Left lung (tissue), 10 donors: Measurements from ENCODE around the gene DLGAP4. TPM values are rescaled to one million over a fixed set of nuclear protein-coding genes. Genes with fewer than 3 reads are reported as not detected.

Source experiments
- ATAC-seq: fragments of 200-7000 bp; cut with Tn5 transposase; one replicate; pipeline ENCODE4 v1.9.1; 2020; ENCODE audit warnings: moderate library complexity
- DNase-seq, 4 donors: peaks; one replicate each; pipeline ENCODE4 v3.0.0-alpha.2; 2013 to 2020
- H3K27ac ChIP-seq, 2 donors: fragments of 200-600 bp; sonication (generic) in 1 of 2; one replicate each; pipeline versions ENCODE4 v1.5.0 to v1.8.0; 2020 to 2021
- H3K27me3 ChIP-seq, 2 donors: fragments of 200-600 bp; sonication (generic) in 1 of 2; one replicate each; pipeline versions ENCODE4 v1.5.0 to v1.8.0; 2020 to 2021
- H3K36me3 ChIP-seq, 2 donors: fragments of 200-600 bp; sonication (generic) in 1 of 2; one replicate each; pipeline versions ENCODE4 v1.5.0 to v1.8.0; 2020 to 2021
- H3K4me1 ChIP-seq, 2 donors: fragments of 200-600 bp; one replicate each; pipeline ENCODE4 v1.8.0; 2021
- H3K4me3 ChIP-seq, 2 donors: fragments of 200-600 bp; sonication (generic) in 1 of 2; one replicate each; pipeline versions ENCODE4 v1.5.0 to v1.8.0; 2020 to 2021; ENCODE audit warnings: mild to moderate bottlenecking in 1 of 2
- H3K9me3 ChIP-seq, 2 donors: fragments of 200-600 bp; sonication (generic) in 1 of 2; one replicate each; pipeline versions ENCODE4 v1.5.0 to v1.8.0; 2020 to 2021
- intact Hi-C, 2 donors: fragments of 100-400 bp; cut with DNase I; formaldehyde crosslinking; loops; one replicate each; pipeline versions ENCODE4 v1.11.2 to v1.14.2; 2022
- polyA plus RNA-seq, 6 donors: library from polyadenylated mRNA; unstranded; fragments of 120-200 nt; gene quantifications; one replicate each; pipeline ENCODE4 v1.2.1, GENCODE V29; 2013; ENCODE audit not compliant: insufficient read length in 6 of 6
- total RNA-seq, 2 donors: library from RNA; stranded (reverse); fragmentation: NEBNext Ultra II Directional; extraction: Animal tissue kit (Norgen Biotek cat#: 25700); gene quantifications; one replicate each; pipeline ENCODE4 v1.2.1, GENCODE V29; 2021
- TF ChIP-seq, protein P1 (sequence below), 2 donors: fragments of 200-600 bp; sonication (generic) in 1 of 2; IDR thresholded peaks; one replicate each; pipeline versions ENCODE4 v1.5.0 to v1.8.0; 2021; ENCODE audit warnings: antibody characterized with exemption in 2 of 2
- donor health status: DM: no; HTN: yes; CAD: no.
- donor health status: DM: no; HTN: no; CAD: no.

The DLGAP4 gene
- total and polyA plus RNA-seq, 8 donors = 53.5 to 84.3 (median 72.1) TPM

DNA sequence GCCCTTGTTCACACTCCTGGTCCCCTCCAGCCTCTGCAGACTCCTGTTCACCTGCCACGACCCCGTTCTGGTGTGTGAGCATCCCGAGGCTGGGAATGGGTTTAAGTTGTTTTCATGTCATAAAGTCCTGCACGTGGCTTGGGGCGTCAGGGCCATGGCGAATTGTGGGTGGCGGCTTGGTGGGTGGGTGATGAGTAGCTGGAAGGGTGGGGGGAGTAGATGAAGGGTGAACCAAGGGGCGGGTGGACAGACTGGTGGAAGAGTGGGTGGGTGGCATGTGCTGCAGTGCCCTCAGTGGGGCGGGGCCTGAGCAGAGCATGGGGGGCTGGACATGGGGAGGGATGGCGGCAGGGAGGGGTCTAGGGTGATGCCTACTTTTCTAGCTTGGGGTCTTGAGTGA is 54.3 kb downstream of the DLGAP4 start:
- TF ChIP-seq, protein P1, sequence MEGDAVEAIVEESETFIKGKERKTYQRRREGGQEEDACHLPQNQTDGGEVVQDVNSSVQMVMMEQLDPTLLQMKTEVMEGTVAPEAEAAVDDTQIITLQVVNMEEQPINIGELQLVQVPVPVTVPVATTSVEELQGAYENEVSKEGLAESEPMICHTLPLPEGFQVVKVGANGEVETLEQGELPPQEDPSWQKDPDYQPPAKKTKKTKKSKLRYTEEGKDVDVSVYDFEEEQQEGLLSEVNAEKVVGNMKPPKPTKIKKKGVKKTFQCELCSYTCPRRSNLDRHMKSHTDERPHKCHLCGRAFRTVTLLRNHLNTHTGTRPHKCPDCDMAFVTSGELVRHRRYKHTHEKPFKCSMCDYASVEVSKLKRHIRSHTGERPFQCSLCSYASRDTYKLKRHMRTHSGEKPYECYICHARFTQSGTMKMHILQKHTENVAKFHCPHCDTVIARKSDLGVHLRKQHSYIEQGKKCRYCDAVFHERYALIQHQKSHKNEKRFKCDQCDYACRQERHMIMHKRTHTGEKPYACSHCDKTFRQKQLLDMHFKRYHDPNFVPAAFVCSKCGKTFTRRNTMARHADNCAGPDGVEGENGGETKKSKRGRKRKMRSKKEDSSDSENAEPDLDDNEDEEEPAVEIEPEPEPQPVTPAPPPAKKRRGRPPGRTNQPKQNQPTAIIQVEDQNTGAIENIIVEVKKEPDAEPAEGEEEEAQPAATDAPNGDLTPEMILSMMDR (IDR thresholded peaks at IDR 0.05) = no peak
- H3K27ac ChIP-seq = no peak overlapping the region
- intact Hi-C loops = no loop called here
- ATAC-seq (no peak), DNase-seq (peak in 1 of 4 donors; percentile 43)
- H3K4me3 ChIP-seq = no peak overlapping the region
- H3K4me1 ChIP-seq = no peaks in the 10 kb centered on the region
- H3K27me3 ChIP-seq = peaks cover 0 to 11% of the 10 kb centered on the region in 2 donors
- H3K9me3 ChIP-seq = no peaks in the 10 kb centered on the region
- H3K36me3 ChIP-seq = no peaks in the 10 kb centered on the region

DNA sequence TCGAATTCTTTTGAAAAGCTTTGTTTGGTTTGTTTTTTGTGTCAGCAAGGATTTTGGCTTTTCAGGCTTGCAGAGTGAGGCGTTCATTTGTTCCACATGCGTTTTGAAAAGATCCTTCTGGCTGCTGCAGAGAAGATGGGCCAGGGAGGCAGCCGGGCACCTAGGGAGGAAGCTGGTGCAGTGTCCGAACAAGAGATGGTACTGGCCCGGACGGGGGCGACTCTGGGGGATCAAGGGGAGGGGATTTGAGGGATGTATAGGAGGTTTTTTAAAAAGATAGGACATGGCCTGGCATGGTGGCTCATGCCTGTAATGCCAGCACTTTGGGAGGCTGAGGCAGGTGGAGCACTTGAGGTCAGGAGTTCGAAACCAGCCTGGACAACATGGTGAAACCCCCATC is 55.3 kb downstream of the DLGAP4 start:
- peaks cover 0 to 11% of the 10 kb centered on the region in 2 donors for H3K27me3 ChIP-seq
- ATAC-seq (no peak), DNase-seq (peak in 1 of 4 donors; percentile 27)
- H3K9me3 ChIP-seq = no peaks in the 10 kb centered on the region
- H3K4me1 ChIP-seq = no peaks in the 10 kb centered on the region
- no peak overlapping the region for H3K4me3 ChIP-seq
- TF ChIP-seq, protein P1 (IDR thresholded peaks at IDR 0.05) = no peak
- intact Hi-C loops = no loop called here
- no peaks in the 10 kb centered on the region for H3K36me3 ChIP-seq
- no peak overlapping the region for H3K27ac ChIP-seq

DNA sequence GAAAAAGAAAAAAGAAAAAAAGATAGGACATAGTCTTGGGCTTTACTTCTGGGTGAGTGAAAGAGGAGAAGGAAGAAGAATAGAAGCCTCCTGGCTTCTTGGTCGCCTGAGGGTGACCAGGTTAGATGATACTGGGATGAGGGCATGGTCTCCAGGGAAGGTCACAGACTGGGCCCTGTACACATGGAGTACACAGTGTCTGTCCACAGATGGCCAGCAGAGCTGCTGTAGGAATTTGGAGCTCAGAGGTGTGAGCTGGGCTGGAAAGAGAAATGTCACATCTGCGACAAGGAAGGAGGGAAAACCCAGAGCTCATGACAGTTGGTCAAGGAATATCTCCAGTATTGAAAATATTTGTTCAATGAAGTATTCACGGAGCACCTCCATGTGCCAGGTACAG is 56.1 kb downstream of the DLGAP4 start:
- Histone ChIP-seq H3K27me3 (peaks cover 0 to 14% of the 10 kb centered on the region in 2 donors), H3K36me3 (no peaks in the 10 kb centered on the region), H3K27ac (no peak overlapping the region), H3K4me1 (no peaks in the 10 kb centered on the region), H3K4me3 (no peak overlapping the region), H3K9me3 (no peaks in the 10 kb centered on the region)
- DNase-seq (no peak), ATAC-seq (no peak)
- TF ChIP-seq, protein P1 (IDR thresholded peaks at IDR 0.05) = no peak
- intact Hi-C loops = no loop called here

DNA sequence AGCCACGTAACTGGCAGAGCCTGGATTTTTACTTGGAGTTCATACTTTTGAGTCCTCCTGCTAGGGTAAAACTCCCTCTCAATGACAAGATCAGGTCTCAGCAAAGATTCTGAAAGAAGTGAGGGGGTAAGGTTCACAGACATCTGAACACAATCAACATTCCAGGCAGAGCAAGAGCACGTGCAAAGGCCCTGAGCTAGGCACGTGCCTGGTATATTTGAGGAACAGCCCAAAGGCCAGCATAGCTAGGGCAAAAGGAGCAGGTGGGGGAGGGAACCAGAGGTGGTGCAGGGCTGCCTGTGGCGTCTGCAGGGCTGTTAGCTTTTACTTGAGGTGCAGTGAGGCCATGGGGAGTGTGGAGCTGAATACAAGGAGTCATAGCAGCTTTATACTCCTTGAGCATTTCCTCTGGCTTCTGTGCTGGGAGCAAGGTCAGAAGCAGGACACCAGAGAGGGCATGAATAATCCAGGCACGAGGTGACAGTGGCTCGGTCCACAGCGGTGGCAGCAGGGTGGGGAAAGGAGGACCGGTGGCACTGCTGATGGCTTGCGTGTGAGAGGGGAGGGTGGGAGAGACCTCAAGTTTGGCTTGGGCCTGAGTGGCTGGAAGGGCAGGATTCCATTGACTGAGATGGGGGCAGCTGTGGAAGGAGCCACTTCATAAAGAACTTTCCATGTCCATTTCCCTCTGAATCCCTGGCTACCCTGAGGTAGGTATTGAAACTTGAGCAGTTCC is 57.0 kb downstream of the DLGAP4 start:
- DNase-seq (no peak), ATAC-seq (no peak)
- intact Hi-C loops = no loop called here
- H3K27me3 ChIP-seq = peaks cover 0 to 23% of the 10 kb centered on the region in 2 donors
- H3K27ac ChIP-seq = no peak overlapping the region
- TF ChIP-seq, protein P1 (IDR thresholded peaks at IDR 0.05) = no peak
- H3K4me1 ChIP-seq = no peaks in the 10 kb centered on the region
- no peaks in the 10 kb centered on the region for H3K9me3 ChIP-seq
- H3K36me3 ChIP-seq = no peaks in the 10 kb centered on the region
- H3K4me3 ChIP-seq = no peak overlapping the region

DNA sequence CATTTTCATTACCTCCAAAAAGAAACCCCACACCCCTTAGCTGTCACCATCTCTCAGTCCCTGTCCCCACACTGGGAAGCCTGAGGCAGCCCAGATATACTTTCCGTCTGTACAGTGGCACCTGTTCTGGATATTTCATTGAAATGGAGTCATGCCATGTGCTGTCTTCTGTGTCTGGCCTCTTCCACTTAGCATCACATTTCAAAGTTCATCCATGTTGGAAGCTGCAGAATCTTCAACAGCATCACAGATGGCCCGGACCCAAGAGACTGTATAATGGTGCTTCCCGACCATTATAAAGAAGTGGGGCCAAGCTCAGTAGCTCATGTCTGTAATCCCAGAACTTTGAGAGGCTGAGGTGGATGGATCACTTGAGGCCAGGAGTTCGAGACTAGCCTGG is 58.4 kb downstream of the DLGAP4 start:
- Histone ChIP-seq H3K4me3 (no peak overlapping the region), H3K4me1 (no peaks in the 10 kb centered on the region), H3K9me3 (no peaks in the 10 kb centered on the region), H3K27ac (no peak overlapping the region), H3K27me3 (peaks cover 0 to 24% of the 10 kb centered on the region in 2 donors), H3K36me3 (no peaks in the 10 kb centered on the region)
- no peak for DNase-seq
- intact Hi-C loops = no loop called here
- no peak for ATAC-seq
- TF ChIP-seq, protein P1 (IDR thresholded peaks at IDR 0.05) = no peak
